CD4-positive, alpha-beta T cell treated with Interferon alpha-2 for 1 hour (primary cell): ENCODE results near the gene TPD52L1.
"Not testable (repeated sequence)": the region's sequence is repeated elsewhere in the genome, so short reads cannot be mapped to it uniquely, and the experiment has no call there.

Experiments
- DNase-seq, 2 donors: peaks; one replicate each; pipeline ENCODE4 v3.0.0-alpha.2; 2020 to 2022

TPD52L1 gene, protein sequence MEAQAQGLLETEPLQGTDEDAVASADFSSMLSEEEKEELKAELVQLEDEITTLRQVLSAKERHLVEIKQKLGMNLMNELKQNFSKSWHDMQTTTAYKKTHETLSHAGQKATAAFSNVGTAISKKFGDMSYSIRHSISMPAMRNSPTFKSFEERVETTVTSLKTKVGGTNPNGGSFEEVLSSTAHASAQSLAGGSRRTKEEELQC

DNA sequence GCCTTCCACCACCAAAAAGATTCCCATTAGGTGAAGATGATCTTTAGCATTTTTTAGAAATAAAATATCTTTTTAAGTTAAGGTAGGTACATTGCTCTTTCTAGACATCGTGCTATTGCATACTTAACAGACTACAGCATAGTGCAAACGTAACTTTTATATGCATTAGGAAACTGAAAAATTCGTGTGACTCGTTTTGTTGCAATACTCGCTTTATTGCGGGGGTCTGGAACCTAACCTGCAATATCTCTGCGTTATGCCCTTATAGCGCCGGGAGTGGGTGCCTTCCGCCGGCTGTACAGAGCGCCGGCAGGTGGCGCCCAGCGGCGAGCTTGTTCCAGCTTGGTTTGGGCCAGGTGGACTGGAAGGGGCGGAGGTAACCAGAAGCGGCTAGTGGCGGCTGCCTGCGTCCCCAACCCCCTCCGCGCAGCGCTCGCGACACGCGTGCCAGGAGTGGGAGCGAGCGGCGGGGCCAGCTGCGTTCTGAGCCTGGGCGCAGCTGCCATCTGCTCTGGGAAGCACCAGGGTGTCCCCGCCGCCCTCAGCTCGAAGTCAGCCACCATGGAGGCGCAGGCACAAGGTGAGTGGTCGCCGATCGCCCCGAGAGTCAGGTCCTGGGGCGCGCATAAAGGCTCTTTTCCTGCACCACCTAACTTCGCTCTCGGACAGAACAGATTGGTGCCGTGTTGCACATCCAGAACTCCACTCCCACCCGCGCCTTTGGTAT, at the start of gene TPD52L1:
Gene TPD52L1, plus strand, starts transcription at position 383 of the 727 bp plus-strand sequence. Its CDS starts 179 bp downstream, at position 562.
- DNase-seq: peak; percentile 30 to 61

DNA sequence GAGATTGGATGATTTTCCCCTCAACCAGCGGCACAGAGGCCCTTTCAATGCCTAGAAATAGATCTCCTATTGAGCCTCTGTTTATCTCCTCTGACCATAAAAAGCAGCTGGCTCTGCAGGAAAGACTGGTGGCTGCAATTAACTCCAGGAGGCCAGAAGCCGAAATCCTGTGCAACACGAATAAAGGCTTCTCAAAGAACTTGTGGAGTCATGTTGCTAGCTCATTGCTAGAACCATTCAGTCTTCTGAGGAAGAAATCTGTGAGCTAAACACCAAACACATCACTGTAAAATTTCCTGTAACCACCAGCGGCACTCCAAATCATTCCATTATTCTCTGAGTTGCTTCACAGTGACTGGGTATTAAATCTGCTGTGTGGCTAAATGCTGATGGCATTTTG, 49.1 kb upstream of the TPD52L1 start:
- no peak for DNase-seq

DNA sequence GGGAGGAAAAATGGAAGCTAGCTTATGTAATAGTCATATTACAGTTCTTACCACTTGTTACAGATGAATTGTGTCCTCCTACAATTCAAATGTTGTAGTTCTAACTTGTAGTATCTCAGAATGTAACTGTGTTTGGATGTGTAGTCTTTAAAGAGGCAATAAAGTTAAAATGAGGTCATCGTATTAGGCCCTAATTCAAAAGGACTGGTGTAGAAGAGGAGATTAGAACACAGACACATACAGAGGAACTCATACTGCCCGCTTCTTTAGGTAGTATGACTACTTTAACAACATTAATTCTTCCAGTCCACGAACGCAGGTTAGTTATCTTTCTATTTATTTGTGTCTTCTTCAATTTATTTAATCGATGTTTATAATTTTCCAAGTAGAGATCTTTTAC, 46.5 kb upstream of the TPD52L1 start:
- DNase-seq: no peak

GRCh38 chr6:125107896-125108295, 45.7 kb upstream of the TPD52L1 start:
- DNase-seq: no peak

DNA sequence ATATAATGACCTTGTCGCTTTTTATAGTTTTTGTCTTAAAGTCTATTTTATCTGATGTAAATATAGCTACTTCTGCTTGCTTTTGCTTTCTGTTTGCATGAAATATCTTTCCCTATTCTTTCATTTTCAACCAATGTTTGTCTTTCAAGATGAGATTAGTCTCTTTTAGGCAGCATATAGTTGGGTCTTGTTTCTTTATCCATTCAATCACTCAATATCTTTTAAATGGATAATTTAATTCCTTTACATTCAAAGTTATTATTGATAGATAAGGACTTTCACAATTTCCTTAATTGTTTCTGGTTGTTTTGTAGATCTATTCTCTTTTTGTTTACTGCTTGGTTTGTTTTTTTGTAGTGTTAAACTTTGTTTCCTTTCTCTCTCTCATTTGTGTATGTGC, 43.5 kb upstream of the TPD52L1 start:
- DNase-seq: no peak

DNA sequence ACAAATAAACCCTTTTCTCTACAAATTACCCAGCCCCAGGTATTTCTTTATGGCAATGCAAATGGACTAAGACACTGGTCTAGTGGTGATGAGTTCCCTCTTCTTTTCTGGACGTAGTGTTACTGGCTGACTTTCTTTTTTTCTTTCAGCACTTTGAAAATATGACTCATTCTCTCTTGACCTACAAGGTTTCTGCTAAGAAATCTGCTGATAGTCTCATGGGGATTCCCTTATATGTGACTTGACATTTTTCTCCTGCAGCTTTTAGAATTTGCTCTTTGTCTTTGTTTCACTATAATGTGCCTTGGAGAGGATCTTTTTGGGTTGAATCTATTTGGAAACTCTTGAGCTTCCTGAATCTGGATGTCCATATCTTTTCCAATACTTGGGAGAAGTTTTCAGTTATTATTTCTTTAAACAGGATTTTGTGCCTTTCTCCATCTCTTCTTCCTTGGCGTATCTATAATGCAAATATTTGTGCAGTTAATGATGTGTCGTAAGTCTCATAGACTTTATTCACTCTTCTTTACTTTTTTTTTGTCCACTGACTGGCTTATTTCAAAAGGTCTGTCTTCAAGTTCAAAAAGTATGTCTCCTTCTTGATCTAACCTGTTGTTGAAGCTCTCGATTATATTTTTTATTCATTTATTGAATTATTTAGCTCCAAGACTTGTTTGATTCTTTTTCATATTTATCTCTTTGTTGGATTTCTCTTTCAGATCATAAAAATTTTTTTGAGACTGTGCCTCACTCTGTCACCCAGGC, 42.2 kb upstream of the TPD52L1 start:
- DNase-seq: no peak

GRCh38 chr6:125112934-125113333, 40.6 kb upstream of the TPD52L1 start:
- DNase-seq: no peak

- DNase-seq: peak; percentile 6 to 56
Measured at GRCh38 chr6:125114248-125114858, 39.2 kb upstream of the TPD52L1 start.

DNA sequence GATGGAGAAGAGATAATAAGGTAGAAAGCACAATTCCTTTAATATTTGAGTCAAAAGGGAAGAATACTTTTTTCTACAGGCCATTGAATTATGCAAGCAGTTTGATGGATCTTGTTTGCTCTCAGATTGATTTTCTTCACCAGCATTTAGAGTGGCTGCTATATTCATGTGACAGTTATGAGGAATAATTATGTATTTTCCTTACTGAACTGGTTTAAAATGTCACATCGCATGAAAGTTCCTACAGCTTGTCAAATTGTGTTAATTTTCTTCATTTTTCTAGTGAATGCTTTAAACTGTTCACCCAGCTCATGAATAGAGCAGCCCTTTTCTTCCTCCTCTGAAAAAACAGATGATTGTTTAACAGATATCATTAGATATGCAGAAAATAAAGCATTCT, 37.4 kb upstream of the TPD52L1 start:
- DNase-seq: no peak

DNA sequence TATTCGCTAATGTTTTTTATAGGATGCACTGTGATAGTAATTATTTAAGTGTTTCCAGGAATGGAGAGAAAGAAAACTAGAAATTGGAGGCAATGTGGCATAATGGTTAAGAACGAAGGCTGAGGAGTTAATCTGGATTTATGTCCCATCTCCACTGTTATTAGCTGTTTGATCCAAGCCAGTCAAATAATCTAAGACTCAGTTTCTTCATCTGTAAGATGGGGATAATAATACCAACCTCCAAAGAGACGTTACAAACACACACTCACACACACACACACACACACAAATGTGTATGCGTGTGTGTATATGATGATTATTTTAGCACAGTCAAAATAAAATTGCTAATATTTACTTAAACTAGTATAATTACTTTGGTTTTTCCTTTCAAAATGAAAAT, 36.9 kb upstream of the TPD52L1 start:
- no peak for DNase-seq

DNA sequence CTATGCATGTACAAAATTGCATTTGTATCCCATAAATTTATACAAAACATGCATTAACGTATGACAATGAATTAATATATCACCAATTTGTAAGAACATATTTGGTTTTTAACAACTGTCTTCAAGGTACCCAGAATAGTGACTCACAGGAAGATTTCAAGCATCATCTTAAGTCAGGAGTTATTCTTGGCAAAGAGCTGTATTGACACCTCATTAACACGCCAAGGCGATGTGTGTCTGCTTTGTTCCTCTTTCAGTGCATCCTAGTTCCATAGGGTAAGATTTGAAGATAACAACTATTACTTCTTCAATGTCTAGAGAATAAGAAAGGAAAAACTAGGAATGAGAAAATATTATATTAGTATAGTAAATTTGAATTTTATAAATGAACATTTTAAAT, 35.8 kb upstream of the TPD52L1 start:
- no peak for DNase-seq

GRCh38 chr6:125120054-125120590, 33.5 kb upstream of the TPD52L1 start:
- DNase-seq: no peak

DNA sequence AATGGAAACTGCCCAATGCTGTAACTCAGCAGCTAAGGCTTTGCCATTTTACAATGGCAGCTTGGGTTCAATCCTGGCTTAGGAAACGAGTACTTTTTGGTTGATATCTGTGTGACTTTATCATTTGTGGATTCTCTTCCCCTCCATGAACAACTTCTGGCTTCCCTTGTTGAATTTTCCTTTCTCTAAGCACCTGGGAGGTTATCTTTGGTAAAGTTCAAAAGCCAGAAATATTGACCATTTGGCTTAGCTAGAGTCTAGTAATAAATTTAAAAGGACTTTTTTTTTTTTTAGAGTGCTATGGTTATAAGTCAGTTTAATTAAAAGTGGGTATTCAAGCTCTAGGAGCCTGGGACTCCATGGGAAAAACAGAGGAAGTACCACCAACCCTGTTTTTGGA, 31.7 kb upstream of the TPD52L1 start:
- no peak for DNase-seq

GRCh38 chr6:125123051-125123450, 30.5 kb upstream of the TPD52L1 start:
- no peak for DNase-seq

DNA sequence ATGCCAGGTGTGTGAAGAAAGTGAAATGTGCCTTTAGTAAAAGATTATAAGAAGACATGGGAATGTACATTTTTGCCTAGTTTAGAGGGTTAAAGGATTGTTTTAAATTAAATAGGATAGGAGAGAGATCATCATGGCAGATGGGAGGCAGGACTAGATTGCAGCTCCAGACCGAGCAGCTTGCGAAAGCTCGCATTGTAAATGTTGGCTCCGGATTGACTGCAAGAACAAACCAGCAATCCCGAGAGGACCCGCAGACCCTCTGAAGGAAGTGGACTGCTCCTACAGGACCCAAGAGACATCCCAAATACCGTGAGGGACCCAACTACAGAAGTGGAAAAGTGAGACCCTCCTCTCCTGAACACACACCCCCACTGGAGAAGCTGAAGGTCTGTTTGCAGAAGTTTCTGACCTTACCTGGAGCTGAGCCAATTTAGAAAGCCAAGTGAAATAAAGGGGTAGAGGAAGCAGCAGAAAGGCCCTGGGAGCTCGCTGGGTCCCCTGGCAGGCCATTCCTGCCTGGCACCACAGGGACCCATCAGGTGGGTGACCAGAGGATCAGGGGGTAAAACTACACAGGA, 30.0 kb upstream of the TPD52L1 start:
- DNase-seq: no peak

- no peak for DNase-seq
Measured at GRCh38 chr6:125124049-125124669, 29.4 kb upstream of the TPD52L1 start.

GRCh38 chr6:125125856-125126255, 27.7 kb upstream of the TPD52L1 start:
- not testable (repeated sequence) for DNase-seq

- DNase-seq: no peak
Measured at GRCh38 chr6:125129354-125129753, 24.2 kb upstream of the TPD52L1 start.

GRCh38 chr6:125132058-125132457, 21.5 kb upstream of the TPD52L1 start:
- DNase-seq: no peak

DNA sequence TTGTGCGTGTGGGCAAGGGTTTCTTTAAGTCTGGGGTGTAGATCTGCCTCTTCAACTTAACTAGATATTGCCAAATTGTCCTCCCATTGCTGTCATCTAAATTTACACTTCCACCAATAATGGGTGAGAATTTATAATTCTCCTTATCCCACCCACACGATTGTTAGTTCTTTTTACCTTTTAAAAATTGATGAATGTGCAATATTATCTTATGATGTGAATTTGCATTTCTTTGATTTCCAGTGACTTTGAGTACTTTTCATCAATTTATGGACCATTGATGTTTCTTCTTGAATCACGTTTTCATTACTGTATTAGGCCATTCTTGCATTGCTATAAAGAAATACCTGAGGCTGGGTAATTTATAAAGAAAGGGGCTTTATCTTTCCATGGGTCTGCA, 17.2 kb upstream of the TPD52L1 start:
- no peak for DNase-seq

GRCh38 chr6:125138083-125138482, 15.5 kb upstream of the TPD52L1 start:
- DNase-seq: no peak

GRCh38 chr6:125140808-125141207, 12.8 kb upstream of the TPD52L1 start:
- DNase-seq: no peak
